ENCODE data around the gene TMEM174.

- TF ChIP-seq CTCF (IDR thresholded peaks at IDR 0.05; ENCODE audit: low read depth, low read length) (no peak), EZH2phosphoT487 (IDR thresholded peaks at IDR 0.05; ENCODE audit: low read depth) (no peak)
Measured at GRCh38 chr5:73197637-73198257, 24.8 kb downstream of the TMEM174 start.
